Muscle layer of duodenum (tissue), 2 donors: Measurements from ENCODE around the gene MAP9.
A peak's percentile ranks its signal among the peaks of the same experiment; 100 is the strongest.

Source experiments
- H3K27ac ChIP-seq: one replicate; pipeline ENCODE4 v1.7.0; 2013; ENCODE audit warnings: mild to moderate bottlenecking, low read length
- H3K27me3 ChIP-seq: one replicate; pipeline ENCODE4 v1.7.0; 2013; ENCODE audit warnings: low read depth, mild to moderate bottlenecking, control low read depth, low read length
- H3K36me3 ChIP-seq, 2 donors: one replicate each; pipeline ENCODE4 v1.7.0; 2013; ENCODE audit warnings: low read length in 2 of 2, control low read depth in 1 of 2, mild to moderate bottlenecking in 1 of 2; ENCODE audit not compliant: insufficient read depth in 2 of 2, control insufficient read depth in 1 of 2
- H3K4me1 ChIP-seq, 2 donors: one replicate each; pipeline ENCODE4 v1.7.0; 2013; ENCODE audit warnings: low read length in 2 of 2, mild to moderate bottlenecking in 2 of 2, control low read depth in 1 of 2, moderate library complexity in 1 of 2; ENCODE audit not compliant: insufficient read depth in 2 of 2, control insufficient read depth in 1 of 2
- H3K4me3 ChIP-seq, 2 donors: one replicate each; pipeline ENCODE4 v1.7.0; 2013; ENCODE audit warnings: low read length in 2 of 2, low read depth in 1 of 2, mild to moderate bottlenecking in 1 of 2
- H3K9me3 ChIP-seq, 2 donors: one replicate each; pipeline ENCODE4 v1.7.0; 2013; ENCODE audit warnings: low read length in 2 of 2, control low read depth in 1 of 2, mild to moderate bottlenecking in 1 of 2; ENCODE audit not compliant: control insufficient read depth in 1 of 2
- donor health status: healthy.

Gene MAP9

DNA sequence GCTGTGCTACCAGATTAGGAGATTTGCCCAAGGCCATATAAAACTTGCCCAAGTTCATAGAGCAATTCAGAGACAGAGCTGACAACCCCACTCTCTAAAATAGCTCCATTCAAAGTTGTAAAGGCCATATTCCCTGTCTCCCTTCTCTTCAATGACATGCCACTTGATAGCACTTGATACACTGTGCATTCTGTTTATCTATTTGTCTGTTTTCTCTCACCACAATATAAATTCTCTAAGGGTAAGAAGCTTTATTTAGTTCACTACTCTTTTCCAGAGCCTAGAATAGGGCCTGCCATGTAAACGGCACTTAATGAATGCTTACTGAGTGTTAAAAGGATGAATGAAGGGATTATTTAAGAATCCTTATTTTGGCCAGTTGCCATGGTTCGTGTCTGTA lies 24.1 kb upstream of the MAP9 start:
- Histone ChIP-seq H3K36me3 (no peaks in the 10 kb centered on the region), H3K4me3 (no peak overlapping the region), H3K9me3 (no peaks in the 10 kb centered on the region), H3K27ac (no peak overlapping the region), H3K4me1 (peaks cover 0 to 4% of the 10 kb centered on the region in 2 donors), H3K27me3 (no peaks in the 10 kb centered on the region)

DNA sequence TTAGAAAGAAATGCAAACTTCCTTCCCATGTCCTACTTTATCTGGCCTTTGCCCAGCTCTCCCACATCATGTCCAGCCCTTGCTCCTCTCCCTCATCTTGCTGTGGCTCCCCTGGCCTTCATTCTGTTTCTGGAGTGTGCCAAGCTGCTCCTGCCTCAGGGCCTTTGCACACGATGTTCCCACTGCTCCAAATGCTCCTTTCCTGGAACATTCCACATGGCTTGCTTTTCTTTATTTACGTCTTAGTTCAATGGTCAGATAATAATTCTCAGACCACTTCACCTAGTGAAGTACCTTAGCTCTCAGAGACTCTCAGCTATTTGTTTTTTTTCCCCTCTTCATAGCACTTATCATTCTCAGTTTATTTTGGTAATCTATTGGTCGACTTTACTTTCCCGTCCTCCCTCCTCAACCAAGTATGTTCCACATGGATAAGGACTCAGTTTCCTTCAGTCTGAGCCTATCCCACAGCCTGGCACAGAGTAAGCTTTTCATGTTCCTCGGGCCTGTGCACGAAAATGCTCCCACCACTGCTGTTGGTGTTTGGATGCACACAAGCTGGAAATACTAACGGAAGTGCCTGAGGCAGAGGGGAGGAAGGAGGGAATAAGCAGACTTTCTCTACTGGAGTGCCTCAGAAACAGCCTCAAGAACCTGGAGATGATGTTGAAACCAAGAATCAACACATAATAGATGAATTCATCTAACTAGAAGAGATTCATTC lies 23.4 kb upstream of the MAP9 start:
- Histone ChIP-seq H3K4me1 (peaks cover 0 to 4% of the 10 kb centered on the region in 2 donors), H3K9me3 (no peaks in the 10 kb centered on the region), H3K27me3 (no peaks in the 10 kb centered on the region), H3K36me3 (no peaks in the 10 kb centered on the region), H3K27ac (no peak overlapping the region), H3K4me3 (no peak overlapping the region)

DNA sequence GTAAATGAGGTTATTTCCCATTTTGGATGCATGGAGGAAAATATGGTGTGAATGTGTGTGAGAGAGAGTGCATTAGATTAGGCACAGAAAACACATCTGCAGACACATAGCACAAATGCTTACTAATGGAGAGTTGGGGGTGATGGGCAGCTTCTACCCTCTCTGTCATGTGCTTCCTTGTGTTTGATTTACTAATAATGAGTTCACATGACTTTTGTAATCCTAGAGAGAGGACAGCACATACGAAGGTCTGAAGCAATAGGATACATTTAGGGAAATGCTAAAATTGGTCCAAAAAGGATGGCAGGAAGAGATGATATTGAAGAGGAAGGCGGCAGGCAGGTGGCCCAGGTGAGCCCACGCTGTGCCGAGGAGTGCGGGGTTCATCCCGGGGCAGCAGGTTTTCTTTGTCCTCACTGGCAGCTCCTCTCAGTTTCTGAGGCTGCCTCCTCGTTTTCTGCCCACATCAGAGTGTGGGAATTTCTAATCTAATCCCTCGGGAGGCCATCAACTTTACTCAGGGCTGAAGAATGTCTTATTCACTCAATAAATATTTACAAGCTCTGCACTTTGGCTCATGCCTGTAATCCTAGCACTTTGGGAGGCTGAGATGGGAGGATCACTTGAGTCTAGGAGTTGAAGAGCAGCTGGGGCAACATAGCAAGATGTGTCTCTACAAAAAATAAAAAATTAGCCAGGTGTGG lies 15.9 kb upstream of the MAP9 start:
- H3K27ac ChIP-seq = no peak overlapping the region
- no peaks in the 10 kb centered on the region for H3K4me1 ChIP-seq
- H3K4me3 ChIP-seq = no peak overlapping the region
- H3K9me3 ChIP-seq = no peaks in the 10 kb centered on the region
- no peaks in the 10 kb centered on the region for H3K36me3 ChIP-seq
- no peaks in the 10 kb centered on the region for H3K27me3 ChIP-seq

DNA sequence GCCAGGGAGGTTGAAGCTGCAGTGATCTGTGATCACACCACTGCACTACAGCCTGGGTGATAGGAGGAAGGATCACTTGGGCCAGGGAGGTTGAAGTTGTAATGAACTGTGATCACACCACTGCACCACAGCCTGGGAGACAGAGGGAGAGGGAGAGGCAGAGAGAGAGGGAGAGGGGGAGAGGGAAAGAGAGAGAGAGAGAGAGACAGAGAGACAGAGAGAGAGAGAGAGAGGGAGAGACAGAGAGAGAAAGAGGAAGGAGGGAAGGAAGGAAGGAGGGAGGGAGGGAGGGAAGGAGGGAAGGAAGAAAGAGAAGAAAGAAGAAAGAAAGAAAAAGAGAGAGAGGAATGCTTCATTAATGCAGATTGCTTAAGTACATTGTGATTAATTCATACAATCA lies 15.2 kb upstream of the MAP9 start:
- H3K9me3 ChIP-seq = no peaks in the 10 kb centered on the region
- no peaks in the 10 kb centered on the region for H3K36me3 ChIP-seq
- H3K4me3 ChIP-seq = no peak overlapping the region
- no peak overlapping the region for H3K27ac ChIP-seq
- H3K4me1 ChIP-seq = no peaks in the 10 kb centered on the region
- no peaks in the 10 kb centered on the region for H3K27me3 ChIP-seq

DNA sequence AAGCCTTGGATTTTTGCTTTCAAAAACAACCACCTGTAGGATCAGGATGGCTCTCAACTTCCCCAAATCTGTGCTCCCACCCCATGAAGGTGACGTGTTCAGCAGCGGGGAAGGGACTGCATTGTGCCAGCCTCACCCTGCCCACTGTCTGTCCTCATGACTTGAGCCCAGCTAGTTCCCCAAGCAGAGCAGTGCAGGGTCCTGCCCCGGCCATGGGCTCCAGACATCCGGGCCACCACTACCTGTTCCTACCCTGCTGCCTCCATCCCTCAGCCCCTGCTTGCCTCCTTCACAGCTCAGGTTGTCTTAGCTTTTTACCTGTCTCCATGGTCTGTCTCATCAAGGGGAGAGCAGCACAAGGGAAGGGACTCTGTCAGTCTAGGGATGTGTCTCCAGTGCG lies 11.4 kb upstream of the MAP9 start:
- no peak overlapping the region for H3K27ac ChIP-seq
- no peaks in the 10 kb centered on the region for H3K36me3 ChIP-seq
- no peaks in the 10 kb centered on the region for H3K9me3 ChIP-seq
- H3K4me3 ChIP-seq = no peak overlapping the region
- no peaks in the 10 kb centered on the region for H3K4me1 ChIP-seq
- H3K27me3 ChIP-seq = no peaks in the 10 kb centered on the region

DNA sequence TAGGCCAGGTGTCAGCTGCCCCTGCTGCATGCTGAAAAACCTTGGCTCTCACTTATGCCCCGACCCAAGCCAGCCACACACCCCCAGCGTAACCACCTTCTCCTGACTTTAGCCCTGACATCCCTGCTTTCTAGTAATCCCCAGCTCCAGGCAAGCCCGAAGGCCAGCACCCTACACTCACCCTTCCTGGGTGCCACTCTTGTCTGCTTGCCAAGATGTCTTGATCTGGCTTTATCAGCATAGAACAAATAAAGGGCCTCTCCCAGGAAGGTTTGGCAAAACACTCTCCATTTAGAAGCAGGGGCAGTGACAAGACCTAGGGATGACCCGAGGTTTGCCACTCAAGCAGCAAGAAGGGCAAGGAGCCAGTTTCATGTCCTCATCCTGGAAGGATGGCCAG lies 6.8 kb upstream of the MAP9 start:
- H3K27me3 ChIP-seq = no peaks in the 10 kb centered on the region
- H3K36me3 ChIP-seq = no peaks in the 10 kb centered on the region
- H3K4me1 ChIP-seq = no peaks in the 10 kb centered on the region
- H3K4me3 ChIP-seq = no peak overlapping the region
- no peaks in the 10 kb centered on the region for H3K9me3 ChIP-seq
- no peak overlapping the region for H3K27ac ChIP-seq

DNA sequence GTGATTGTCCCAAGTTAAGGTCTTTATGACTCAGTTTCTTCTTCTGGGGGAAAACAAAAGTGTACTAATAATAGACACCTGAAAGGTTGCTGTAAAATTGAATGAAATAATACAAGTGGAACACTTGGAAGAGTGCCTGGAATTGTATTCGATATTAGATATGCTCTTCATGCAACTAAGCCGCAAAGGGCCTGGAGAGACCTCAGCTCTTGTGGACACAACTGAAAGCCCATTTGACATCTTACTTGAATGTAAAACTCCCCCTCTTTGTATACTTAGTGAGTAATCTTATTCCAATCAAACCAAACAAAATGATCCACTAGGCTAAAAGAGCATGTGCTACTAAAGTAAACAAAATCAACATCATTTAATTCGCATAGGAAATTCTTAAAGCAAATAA lies 511 bp upstream of the MAP9 start:
- peak overlapping the region; percentile 63 to 79 for H3K4me3 ChIP-seq
- peaks cover 0 to 7% of the 10 kb centered on the region in 2 donors for H3K4me1 ChIP-seq
- H3K9me3 ChIP-seq = no peaks in the 10 kb centered on the region
- H3K27ac ChIP-seq = no peak overlapping the region
- H3K36me3 ChIP-seq = no peaks in the 10 kb centered on the region
- H3K27me3 ChIP-seq = no peaks in the 10 kb centered on the region

DNA sequence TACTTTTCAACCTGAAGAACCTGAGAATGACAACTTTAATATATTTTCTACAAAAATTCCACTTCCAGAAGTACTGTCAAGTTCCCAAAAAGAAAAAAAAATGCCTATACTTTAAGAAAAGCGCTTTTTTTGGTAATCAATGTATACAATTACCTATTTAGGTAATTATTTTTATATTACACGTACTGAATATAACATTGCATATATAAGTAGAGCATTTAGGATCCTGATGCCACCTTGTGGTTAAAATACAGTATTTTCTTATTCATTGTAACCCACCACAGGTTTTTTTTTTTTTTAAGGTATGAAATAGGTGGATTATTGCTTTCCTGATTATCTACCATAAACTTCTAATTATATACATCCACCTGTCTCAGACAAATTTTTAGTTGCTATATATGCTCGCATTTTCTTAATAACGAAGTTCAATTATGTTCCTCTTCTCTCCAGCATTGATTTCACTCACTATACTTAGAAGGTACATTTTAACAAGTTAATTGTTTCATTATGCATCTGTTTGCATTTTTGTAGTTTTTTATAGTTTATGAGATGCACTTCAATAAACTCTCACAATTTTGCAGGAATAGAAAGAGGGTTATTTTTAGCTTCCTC lies 5.2 kb downstream of the MAP9 start:
- no peaks in the 10 kb centered on the region for H3K9me3 ChIP-seq
- no peak overlapping the region for H3K4me3 ChIP-seq
- peaks cover 0 to 7% of the 10 kb centered on the region in 2 donors for H3K4me1 ChIP-seq
- no peak overlapping the region for H3K27ac ChIP-seq
- no peaks in the 10 kb centered on the region for H3K27me3 ChIP-seq
- no peaks in the 10 kb centered on the region for H3K36me3 ChIP-seq

DNA sequence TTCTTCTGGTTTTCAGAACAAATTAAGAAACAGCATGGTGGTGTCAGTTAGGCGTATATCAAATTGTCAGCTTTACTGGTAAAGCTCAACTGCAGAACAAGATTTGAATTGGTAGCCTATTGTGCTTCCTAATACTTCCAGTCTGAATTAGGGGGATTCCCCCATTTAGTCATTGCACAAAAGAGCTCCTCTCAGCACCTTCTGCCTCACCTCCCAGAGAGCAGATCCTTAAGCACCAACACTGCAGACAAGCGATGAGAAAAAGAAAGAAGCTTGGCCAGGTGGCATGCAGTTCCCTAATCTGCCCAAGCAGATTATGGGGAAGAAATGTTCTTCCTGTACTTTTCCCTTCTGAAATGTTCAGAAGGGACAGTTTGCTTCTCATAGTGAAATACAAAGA lies 9.2 kb downstream of the MAP9 start:
- Histone ChIP-seq H3K4me3 (no peak overlapping the region), H3K9me3 (no peaks in the 10 kb centered on the region), H3K4me1 (no peaks in the 10 kb centered on the region), H3K27ac (no peak overlapping the region), H3K36me3 (peaks cover 0 to 5% of the 10 kb centered on the region in 2 donors), H3K27me3 (no peaks in the 10 kb centered on the region)

DNA sequence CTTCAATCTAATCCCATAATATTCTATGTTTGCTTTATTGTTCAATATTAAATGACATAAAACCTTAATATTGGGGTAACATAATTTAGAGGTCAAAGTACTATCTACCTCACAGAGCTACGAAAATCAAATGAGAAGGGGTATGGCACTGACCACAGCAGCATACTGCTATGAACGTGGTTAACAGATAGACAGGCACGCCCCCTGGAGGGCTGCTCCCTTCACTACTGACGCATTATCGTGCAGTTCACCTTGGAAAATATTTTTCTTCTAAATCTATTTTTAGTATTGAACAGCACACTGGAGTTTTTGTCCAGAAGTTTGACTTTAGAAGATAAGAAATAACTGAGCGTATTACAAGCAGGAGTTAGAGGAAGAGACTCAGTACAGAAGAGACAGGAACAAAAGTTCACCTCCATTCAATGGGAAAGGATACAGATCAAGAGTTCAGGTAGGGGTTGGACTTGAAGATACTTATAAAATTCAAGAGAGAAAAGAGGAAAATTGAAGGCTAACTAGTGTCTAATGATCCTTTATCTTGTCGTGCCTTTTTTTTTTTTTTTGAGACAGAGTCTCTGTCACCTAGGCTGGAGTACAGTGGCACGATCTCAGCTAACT lies 22.7 kb downstream of the MAP9 start:
- H3K36me3 ChIP-seq = peaks cover 0 to 5% of the 10 kb centered on the region in 2 donors
- H3K27me3 ChIP-seq = no peaks in the 10 kb centered on the region
- no peaks in the 10 kb centered on the region for H3K4me1 ChIP-seq
- no peak overlapping the region for H3K4me3 ChIP-seq
- H3K9me3 ChIP-seq = no peaks in the 10 kb centered on the region
- H3K27ac ChIP-seq = no peak overlapping the region

DNA sequence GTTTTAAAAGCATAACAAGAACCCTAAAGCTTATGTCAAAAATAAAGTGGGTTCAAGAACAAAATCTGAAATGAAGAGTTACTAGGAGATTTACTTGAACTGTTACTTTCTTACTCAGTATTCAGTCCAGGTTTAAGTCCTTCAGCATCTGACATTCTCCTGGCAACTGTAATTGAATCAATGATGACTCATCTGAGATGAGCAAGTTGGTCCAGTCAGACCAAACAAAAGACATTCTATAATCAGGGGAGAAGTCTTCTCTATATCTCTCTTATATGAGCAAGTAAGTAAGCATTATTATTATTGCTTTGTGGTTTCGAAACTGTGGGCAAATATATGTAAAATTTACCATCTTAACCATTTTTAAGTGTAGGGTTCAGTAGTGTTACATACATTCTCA lies 34.6 kb downstream of the MAP9 start:
- H3K4me1 ChIP-seq = no peaks in the 10 kb centered on the region
- no peaks in the 10 kb centered on the region for H3K9me3 ChIP-seq
- no peaks in the 10 kb centered on the region for H3K36me3 ChIP-seq
- no peak overlapping the region for H3K4me3 ChIP-seq
- no peaks in the 10 kb centered on the region for H3K27me3 ChIP-seq
- H3K27ac ChIP-seq = no peak overlapping the region
